Ascending aorta (tissue), 2 donors: Measurements from ENCODE around the gene ZNF181. TPM values are rescaled to one million over a fixed set of nuclear protein-coding genes. Genes with fewer than 3 reads are reported as not detected.

ENCODE experiments used
- DNase-seq, 2 donors: peaks; one replicate each; pipeline ENCODE4 v3.0.0-alpha.2; 2019; ENCODE audit warnings: low spot score in 2 of 2
- H3K27ac ChIP-seq, 2 donors: fragments of 200-600 bp; sonication (generic); one replicate each; pipeline ENCODE4 v1.5.1; 2016 to 2017; ENCODE audit warnings: mild to moderate bottlenecking in 1 of 2
- H3K27me3 ChIP-seq: fragments of 200-600 bp; sonication (generic); one replicate; pipeline ENCODE4 v1.5.1; 2017
- H3K36me3 ChIP-seq, 2 donors: fragments of 200-600 bp; sonication (generic); one replicate each; pipeline ENCODE4 v1.5.1; 2016
- H3K4me1 ChIP-seq, 2 donors: fragments of 200-600 bp; sonication (generic); one replicate each; pipeline ENCODE4 v1.5.1; 2016 to 2017; ENCODE audit warnings: mild to moderate bottlenecking in 1 of 2
- H3K4me3 ChIP-seq, 2 donors: fragments of 200-600 bp; sonication (generic); one replicate each; pipeline ENCODE4 v1.5.1; 2016 to 2017; ENCODE audit warnings: mild to moderate bottlenecking in 1 of 2
- H3K9me3 ChIP-seq, 2 donors: fragments of 200-600 bp; sonication (generic); one replicate each; pipeline ENCODE4 v1.5.1; 2016
- intact Hi-C: fragments of 100-400 bp; cut with DNase I; formaldehyde crosslinking; loops from one replicate; pipeline ENCODE4 v1.15.1; 2023
- total RNA-seq: library from RNA; depleted of rRNA; stranded (reverse); fragments of >200 nt; gene quantifications from one replicate; pipeline ENCODE4 v1.1.0, GENCODE V29; 2016
- TF ChIP-seq, protein P1 (sequence below), 3 experiments: fragments of 200-600 bp in 2 of 3; fragments of 450-650 bp in 1 of 3; sonication (generic) in 2 of 3; IDR thresholded peaks; one replicate each; pipeline ENCODE4 v1.5.1; 2016 to 2019; ENCODE audit warnings: antibody characterized with exemption in 3 of 3, mild to moderate bottlenecking in 1 of 3, moderate library complexity in 1 of 3

ZNF181 gene
- total RNA-seq, 1 donor from 2014 or later, result 1.9 TPM

DNA sequence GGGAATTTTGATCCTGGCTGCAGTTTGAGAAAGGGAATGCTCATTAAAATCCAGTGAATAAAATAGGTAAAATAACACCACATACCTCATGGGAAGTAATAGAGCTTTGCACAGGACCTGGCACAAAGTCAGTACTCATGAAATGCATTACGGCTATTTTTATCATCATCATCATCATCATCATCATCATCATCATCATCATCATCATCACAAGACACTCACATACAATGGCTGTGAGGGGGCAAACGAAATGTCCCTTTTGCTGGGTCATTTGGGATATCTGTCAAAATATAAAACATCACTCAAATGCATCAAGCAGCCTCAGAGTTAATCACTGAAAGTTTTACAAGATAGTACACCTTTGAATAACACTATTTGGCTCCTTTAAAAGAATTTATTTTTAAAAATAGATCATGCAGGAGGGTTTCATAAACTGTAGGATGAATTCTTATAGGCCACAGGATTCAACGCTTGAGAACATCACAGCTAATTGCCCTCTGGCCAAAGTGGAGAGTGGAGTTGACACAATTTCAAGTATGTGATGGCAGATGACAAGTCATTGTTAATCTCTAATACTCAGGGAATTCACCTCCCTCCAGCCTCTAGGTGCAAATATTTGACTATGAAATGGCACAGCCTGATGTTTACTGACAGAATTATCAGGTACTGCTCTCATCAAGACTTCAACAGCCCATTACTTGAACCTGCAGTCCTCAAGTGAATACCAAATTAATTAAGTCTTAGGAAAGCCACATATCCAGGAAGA, 53.2 kb downstream of the ZNF181 start:
- no peaks in the 10 kb centered on the region for H3K36me3 ChIP-seq

GRCh38 chr19:34788074-34788473, 54.0 kb downstream of the ZNF181 start:
- TF ChIP-seq, protein P1, sequence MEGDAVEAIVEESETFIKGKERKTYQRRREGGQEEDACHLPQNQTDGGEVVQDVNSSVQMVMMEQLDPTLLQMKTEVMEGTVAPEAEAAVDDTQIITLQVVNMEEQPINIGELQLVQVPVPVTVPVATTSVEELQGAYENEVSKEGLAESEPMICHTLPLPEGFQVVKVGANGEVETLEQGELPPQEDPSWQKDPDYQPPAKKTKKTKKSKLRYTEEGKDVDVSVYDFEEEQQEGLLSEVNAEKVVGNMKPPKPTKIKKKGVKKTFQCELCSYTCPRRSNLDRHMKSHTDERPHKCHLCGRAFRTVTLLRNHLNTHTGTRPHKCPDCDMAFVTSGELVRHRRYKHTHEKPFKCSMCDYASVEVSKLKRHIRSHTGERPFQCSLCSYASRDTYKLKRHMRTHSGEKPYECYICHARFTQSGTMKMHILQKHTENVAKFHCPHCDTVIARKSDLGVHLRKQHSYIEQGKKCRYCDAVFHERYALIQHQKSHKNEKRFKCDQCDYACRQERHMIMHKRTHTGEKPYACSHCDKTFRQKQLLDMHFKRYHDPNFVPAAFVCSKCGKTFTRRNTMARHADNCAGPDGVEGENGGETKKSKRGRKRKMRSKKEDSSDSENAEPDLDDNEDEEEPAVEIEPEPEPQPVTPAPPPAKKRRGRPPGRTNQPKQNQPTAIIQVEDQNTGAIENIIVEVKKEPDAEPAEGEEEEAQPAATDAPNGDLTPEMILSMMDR (IDR thresholded peaks at IDR 0.05), result no peak
- intact Hi-C loops, result no loop called here

More for the DNA sequence above, 53.2 kb downstream of the ZNF181 start:
- Histone ChIP-seq H3K4me1 (no peaks in the 10 kb centered on the region), H3K27ac (no peak overlapping the region), H3K4me3 (no peak overlapping the region), H3K9me3 (no peaks in the 10 kb centered on the region), H3K27me3 (no peaks in the 10 kb centered on the region)
- intact Hi-C loops, result no loop called here
- no peak for DNase-seq
- TF ChIP-seq, protein P1 (IDR thresholded peaks at IDR 0.05), result no peak

GRCh38 chr19:34793565-34793964, 59.5 kb downstream of the ZNF181 start:
- H3K36me3 ChIP-seq, result no peaks in the 10 kb centered on the region
- H3K9me3 ChIP-seq, result no peaks in the 10 kb centered on the region
- H3K4me1 ChIP-seq, result no peaks in the 10 kb centered on the region
- TF ChIP-seq, protein P1 (IDR thresholded peaks at IDR 0.05), result no peak
- DNase-seq, result no peak
- no peak overlapping the region for H3K4me3 ChIP-seq
- no peak overlapping the region for H3K27ac ChIP-seq
- no peaks in the 10 kb centered on the region for H3K27me3 ChIP-seq
- intact Hi-C loops, result no loop called here

More at GRCh38 chr19:34788074-34788473, 54.0 kb downstream of the ZNF181 start:
- no peaks in the 10 kb centered on the region for H3K4me1 ChIP-seq
- no peak overlapping the region for H3K27ac ChIP-seq
- DNase-seq, result no peak
- no peaks in the 10 kb centered on the region for H3K9me3 ChIP-seq
- H3K4me3 ChIP-seq, result no peak overlapping the region
- H3K36me3 ChIP-seq, result no peaks in the 10 kb centered on the region
- no peaks in the 10 kb centered on the region for H3K27me3 ChIP-seq

DNA sequence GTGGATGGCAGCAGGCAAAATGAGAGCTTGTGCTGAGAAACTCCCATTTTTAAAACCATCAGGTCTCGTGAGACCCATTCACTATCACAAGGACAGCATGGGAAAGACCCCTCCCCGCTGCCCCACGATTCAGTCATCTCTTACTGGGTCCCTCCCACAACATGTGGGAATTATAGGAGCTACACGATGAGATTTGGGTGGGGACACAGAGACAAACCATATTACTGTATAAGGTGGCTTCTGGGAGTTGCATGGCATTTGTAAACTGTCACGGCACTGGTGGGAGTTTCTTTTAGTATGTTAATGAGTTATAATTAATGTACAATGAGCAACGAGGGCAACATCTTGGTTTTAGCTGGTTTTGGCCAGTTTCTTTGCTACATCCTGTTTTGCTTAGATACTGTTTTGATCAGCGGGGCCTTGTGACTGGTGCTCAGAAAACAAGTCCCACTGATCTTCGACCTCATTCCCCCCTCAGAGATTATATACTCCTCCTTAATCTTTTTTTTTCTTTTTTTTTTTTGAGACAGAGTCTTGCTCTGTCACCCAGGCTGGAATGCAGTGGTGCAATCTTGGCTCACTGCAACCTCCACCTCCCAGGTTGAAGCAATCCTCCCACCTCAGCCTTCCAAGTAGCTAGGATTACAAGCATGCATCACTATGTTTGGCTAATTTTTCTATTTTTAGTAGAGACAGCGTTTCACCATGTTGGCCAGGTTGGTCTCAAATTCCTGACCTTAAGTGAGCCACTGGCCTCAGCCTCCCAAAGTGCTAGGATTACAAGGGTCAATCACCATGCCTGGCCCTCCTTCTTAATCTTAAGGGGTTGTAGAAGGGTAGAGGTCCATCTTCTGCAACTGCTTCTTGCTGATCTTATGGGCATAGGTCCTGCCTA, 60.3 kb downstream of the ZNF181 start:
- H3K4me3 ChIP-seq, result no peak overlapping the region
- no peaks in the 10 kb centered on the region for H3K4me1 ChIP-seq
- no peaks in the 10 kb centered on the region for H3K27me3 ChIP-seq
- TF ChIP-seq, protein P1 (IDR thresholded peaks at IDR 0.05), result no peak
- intact Hi-C loops, result no loop called here
- H3K27ac ChIP-seq, result no peak overlapping the region
- no peaks in the 10 kb centered on the region for H3K9me3 ChIP-seq
- no peaks in the 10 kb centered on the region for H3K36me3 ChIP-seq
- no peak for DNase-seq

Other genes starting within 250 kb of the ZNF181 start
- not detected for gene SCGB2B2, start 57.1 kb upstream of the ZNF181 start, total RNA-seq
- gene ZNF302, start 56.6 kb upstream of the ZNF181 start, total RNA-seq, result 42.0 TPM
- gene ZNF599, start 39.0 kb downstream of the ZNF181 start, total RNA-seq, result 2.2 TPM
- gene ZNF30, start 192.7 kb downstream of the ZNF181 start, total RNA-seq, result 11.8 TPM
- gene ZNF792, start 230.0 kb downstream of the ZNF181 start, total RNA-seq, result 10.4 TPM